Heart right ventricle (tissue), 16 donors: ENCODE measurements around the gene SCUBE1. TPM values are rescaled to one million over a fixed set of nuclear protein-coding genes. Genes with fewer than 3 reads are reported as not detected.

Experiments
- ATAC-seq, 8 donors: fragments of 200-7000 bp; cut with Tn5 transposase; one replicate each; pipeline ENCODE4 v1.9.1; 2020; ENCODE audit warnings: mild to moderate bottlenecking in 8 of 8, moderate library complexity in 8 of 8, moderate number of reproducible peaks in 1 of 8
- DNase-seq, 2 donors: peaks; one replicate each; pipeline ENCODE4 v3.0.0-alpha.2; 2020
- H3K27ac ChIP-seq, 10 donors: fragments of 200-600 bp; sonication (generic) in 2 of 10; one replicate each; pipeline versions ENCODE4 v1.5.0 to v1.8.0; 2020 to 2022; ENCODE audit warnings: mild to moderate bottlenecking in 3 of 10
- H3K27me3 ChIP-seq, 7 donors: fragments of 200-600 bp; one replicate each; pipeline ENCODE4 v1.8.0; 2021 to 2022; ENCODE audit warnings: mild to moderate bottlenecking in 2 of 7
- H3K36me3 ChIP-seq, 9 donors: fragments of 200-600 bp; sonication (generic) in 1 of 9; one replicate each; pipeline versions ENCODE4 v1.5.0 to v1.8.0; 2020 to 2022; ENCODE audit warnings: mild to moderate bottlenecking in 2 of 9
- H3K4me1 ChIP-seq, 9 donors: fragments of 200-600 bp; sonication (generic) in 1 of 9; one replicate each; pipeline versions ENCODE4 v1.5.0 to v1.8.0; 2020 to 2022; ENCODE audit warnings: mild to moderate bottlenecking in 4 of 9
- H3K4me3 ChIP-seq, 10 donors: fragments of 200-600 bp; sonication (generic) in 2 of 10; one replicate each; pipeline versions ENCODE4 v1.5.0 to v1.8.0; 2020 to 2022; ENCODE audit warnings: mild to moderate bottlenecking in 7 of 10, moderate library complexity in 2 of 10
- H3K9me3 ChIP-seq, 11 donors: fragments of 200-600 bp in 10 of 11; sonication (generic) in 2 of 11; one replicate each; pipeline versions ENCODE4 v1.5.0 to v1.8.0; 2013 to 2022; ENCODE audit warnings: mild to moderate bottlenecking in 2 of 11, control low read depth in 1 of 11, moderate library complexity in 1 of 11
- CTCF ChIP-seq, 9 donors: fragments of 200-600 bp; sonication (generic) in 2 of 9; IDR thresholded peaks; one replicate each; pipeline versions ENCODE4 v1.5.0 to v1.8.0; 2021 to 2022; ENCODE audit warnings: antibody characterized with exemption in 9 of 9, mild to moderate bottlenecking in 5 of 9, moderate library complexity in 1 of 9
- WGBS, 2 donors: extraction: QIAGEN DNeasy Blood & Tissue Kit; methylation state at CpG; one replicate each; pipeline ENCODE4 v1.1.7; 2013; ENCODE audit warnings: inconsistent platforms in 1 of 2; 5-methylcytosine and 5-hydroxymethylcytosine counted together
- intact Hi-C, 10 donors: fragments of 100-400 bp; cut with DNase I; formaldehyde crosslinking; loops; one replicate each; pipeline versions ENCODE4 v1.11.1 to v1.14.2; 2022
- polyA plus RNA-seq, 2 donors: library from polyadenylated mRNA; stranded (reverse); fragments of 200-250 nt; gene quantifications; one replicate each; pipeline ENCODE4 v1.2.3, GENCODE V29; 2013
- total RNA-seq, 10 donors: library from RNA; stranded (reverse); fragmentation: NEBNext Ultra II Directional in 3 of 10; extraction: Animal tissue kit (Norgen Biotek cat#: 25700) in 3 of 10; gene quantifications; one replicate each; pipeline versions ENCODE4 v1.2.1 to v1.2.4, GENCODE V29; 2021 to 2023
- donor health status: Arrhythmogenic right ventricular cardiomyopathy.
- donor health status: ischemic (EF 13 %, LVEDD 7.1; RV severe dilation, severe dysfunction).
- donor health status: healthy with polysubstance abuse.
- donor health status: DM: no; HTN: yes; CAD: no.
- donor health status: DM: no; HTN: no; CAD: no.
- donor health status: ischemic (EF 25% LVEDD 6.9; RV normal size, moderate dysfunction).
- donor health status: ischemic (EF 25% LVEDD 5.7; RV mildly dilated, moderate dysfunction).
- donor health status: healthy.
- donor health status: DM: yes; HTN: yes; CAD: no.
- donor health status: Ischemic cardiomyopathy.
- donor health status: ischemic (EF 35%, LVEDD 5.7; RV mildly dilated, moderate dysfunction).
- donor health status: nonischemic (EF 11% LVEDD 7.7; RV severe dilation, severe dysfunction).
- donor health status: DM: yes; HTN: yes; CAD: no.
- donor health status: PGD.
- donor health status: ischemic (EF 29% LVEDD 5.4; RV normal size, mild dysfunction).
- donor health status: nonischemic (EF 23%, LVEDD 6.1; RV moderate dilation, normal function).

Gene SCUBE1
- total and polyA plus RNA-seq, 12 donors, result 0.01 to 0.60 (median 0.13) TPM; not detected in 1

- H3K4me1 ChIP-seq, result peaks cover 2 to 27% (median 14%) of the 10 kb centered on the region in 9 donors
- H3K36me3 ChIP-seq, result peaks cover 0 to 29% (median 11%) of the 10 kb centered on the region in 9 donors
- intact Hi-C loops, result no loop called here
- no peaks in the 10 kb centered on the region for H3K27me3 ChIP-seq
- H3K27ac ChIP-seq, result no peak overlapping the region
- ATAC-seq, result no peak
- DNase-seq, result no peak
- no peak overlapping the region for H3K4me3 ChIP-seq
- H3K9me3 ChIP-seq, result no peaks in the 10 kb centered on the region
- no peak for TF ChIP-seq CTCF (IDR thresholded peaks at IDR 0.05)
- 95 to 96% methylated on average over 10 of the region's 10 CpGs for WGBS, 2 donors
Measured at GRCh38 chr22:43182118-43182517, 161.1 kb downstream of the SCUBE1 start.

DNA sequence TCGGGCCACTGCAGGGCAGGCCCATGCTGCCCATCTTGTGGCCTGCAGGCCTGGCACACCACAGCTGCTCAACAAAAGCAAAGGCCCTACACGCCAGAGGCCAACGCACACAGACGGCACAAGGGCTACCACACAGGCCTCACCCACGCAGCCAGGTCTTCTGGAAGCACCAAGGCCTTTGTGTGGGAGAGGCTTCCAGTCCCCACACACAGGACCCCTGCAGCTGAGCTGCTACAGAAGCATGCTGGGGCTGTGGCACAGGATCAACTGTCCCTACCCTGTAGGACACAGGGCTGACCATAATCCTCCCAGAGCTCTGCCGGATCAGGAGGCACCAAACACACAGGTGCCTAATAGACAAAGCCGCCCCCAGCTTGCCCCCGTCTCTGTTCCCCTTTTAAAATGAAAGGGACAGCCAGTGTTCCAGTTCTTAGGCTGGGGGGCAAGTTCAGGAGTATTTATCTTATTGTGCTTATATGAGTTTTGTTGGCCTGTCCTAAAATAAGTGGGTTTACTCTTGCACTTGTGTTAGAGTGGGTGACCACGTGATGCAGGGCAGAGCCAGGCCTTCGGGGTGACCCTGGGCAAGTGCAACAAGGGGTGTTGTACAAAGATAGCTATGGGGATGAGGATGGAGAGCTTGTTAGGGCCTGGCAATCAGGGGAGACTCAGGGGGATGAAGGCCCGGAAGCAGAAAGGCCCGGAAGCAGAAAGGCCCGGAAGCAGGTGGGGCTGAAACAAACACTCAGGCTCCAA is 161.7 kb downstream of the SCUBE1 start:
- peaks cover 0 to 33% (median 11%) of the 10 kb centered on the region in 9 donors for H3K36me3 ChIP-seq
- no peak for TF ChIP-seq CTCF (IDR thresholded peaks at IDR 0.05)
- H3K27ac ChIP-seq, result no peak overlapping the region
- H3K27me3 ChIP-seq, result no peaks in the 10 kb centered on the region
- peaks cover 2 to 27% (median 13%) of the 10 kb centered on the region in 9 donors for H3K4me1 ChIP-seq
- intact Hi-C loops, result no loop called here
- H3K9me3 ChIP-seq, result no peaks in the 10 kb centered on the region
- no peak overlapping the region for H3K4me3 ChIP-seq
- ATAC-seq, result no peak
- WGBS, 2 donors, result 94 to 96% methylated on average over 13 of the region's 13 CpGs
- DNase-seq, result no peak

DNA sequence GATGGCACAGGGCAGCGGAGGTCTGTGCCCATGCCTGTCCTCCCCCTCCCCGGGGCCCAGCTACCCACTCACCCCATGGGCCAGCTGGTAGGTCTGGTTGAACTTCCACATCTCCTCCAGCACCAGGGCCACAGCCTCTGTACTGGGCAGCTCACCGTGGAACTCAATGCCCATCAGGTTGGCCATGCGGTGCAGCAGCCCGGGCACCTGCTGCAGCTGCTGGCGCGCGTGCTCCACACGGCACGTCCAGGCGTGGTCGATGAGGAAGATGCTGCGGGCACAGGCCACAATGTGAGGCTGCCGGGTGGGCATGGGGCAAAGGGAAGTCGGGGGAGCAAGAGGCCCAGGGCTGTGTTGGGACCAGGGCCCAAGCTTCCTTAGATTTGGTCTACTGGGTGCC is 162.5 kb downstream of the SCUBE1 start:
- H3K4me1 ChIP-seq, result peaks cover 2 to 19% (median 5%) of the 10 kb centered on the region in 9 donors
- no peak for DNase-seq
- H3K9me3 ChIP-seq, result no peaks in the 10 kb centered on the region
- TF ChIP-seq CTCF (IDR thresholded peaks at IDR 0.05), result no peak
- no peak overlapping the region for H3K4me3 ChIP-seq
- ATAC-seq, result no peak
- intact Hi-C loops, result no loop called here
- H3K36me3 ChIP-seq, result peaks cover 0 to 40% (median 11%) of the 10 kb centered on the region in 9 donors
- no peak overlapping the region for H3K27ac ChIP-seq
- H3K27me3 ChIP-seq, result no peaks in the 10 kb centered on the region
- 94 to 96% methylated on average over 15 of the region's 15 CpGs for WGBS, 2 donors

DNA sequence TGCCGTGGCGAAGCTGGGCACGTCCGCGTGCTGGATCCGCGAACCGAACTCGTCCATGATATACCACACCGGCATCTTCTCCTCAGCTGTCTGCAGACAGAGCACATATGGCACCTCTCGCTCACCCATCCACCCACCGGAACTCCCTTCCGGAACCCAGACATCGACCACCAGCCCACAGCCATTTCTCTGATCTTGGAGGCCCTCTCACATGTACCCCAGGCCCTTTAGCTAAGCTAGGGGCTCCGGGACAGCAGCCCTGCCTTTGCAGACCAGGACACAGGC is 163.3 kb downstream of the SCUBE1 start:
- Histone ChIP-seq H3K4me1 (peaks cover 0 to 13% (median 0%) of the 10 kb centered on the region in 9 donors), H3K4me3 (no peak overlapping the region), H3K36me3 (peaks cover 0 to 48% (median 11%) of the 10 kb centered on the region in 9 donors), H3K9me3 (no peaks in the 10 kb centered on the region), H3K27me3 (no peaks in the 10 kb centered on the region), H3K27ac (no peak overlapping the region)
- intact Hi-C loops, result no loop called here
- no peak for TF ChIP-seq CTCF (IDR thresholded peaks at IDR 0.05)
- ATAC-seq (no peak), DNase-seq (no peak)
- 97 to 99% methylated on average over 15 of the region's 15 CpGs for WGBS, 2 donors
